K562 (cell line): ENCODE data around the gene SKA3. TPM values are rescaled to one million over a fixed set of nuclear protein-coding genes. Genes with fewer than 3 reads are reported as not detected.

ENCODE experiments used
- ADNP ChIP-seq: fragments of 200-800 bp; sonication (Bioruptor generic); IDR thresholded peaks from 2 replicates; pipeline ENCODE4 v1.6.1; 2016; ENCODE audit warnings: missing genetic modification characterization, missing compliant biosample characterization
- BCOR ChIP-seq: fragments of 450-650 bp; IDR thresholded peaks from 2 replicates; pipeline ENCODE4 v1.6.1; 2016
- DIDO1 ChIP-seq: fragments of 450-650 bp; IDR thresholded peaks from 2 replicates; pipeline ENCODE4 v1.6.1; 2016; ENCODE audit warnings: low read depth, missing biosample characterization, missing genetic modification characterization
- GMEB1 ChIP-seq: fragments of 250-450 bp; sonication (Bioruptor Pico); IDR thresholded peaks from 2 replicates; pipeline ENCODE4 v1.4.0; 2020; ENCODE audit warnings: mild to moderate bottlenecking
- GTF2F1 ChIP-seq: IDR thresholded peaks from 2 replicates; pipeline ENCODE4 v1.6.1; 2011; ENCODE audit warnings: low read depth, low read length, improper control_type of control experiment
- HBP1 ChIP-seq: fragments of 450-650 bp; formaldehyde crosslinking; IDR thresholded peaks from 2 replicates; pipeline ENCODE4 v1.4.0; 2022; ENCODE audit warnings: missing genetic modification characterization
- HDAC1 ChIP-seq, 2 experiments: fragments of 450-650 bp; IDR thresholded peaks; 2 replicates each; pipeline ENCODE4 v1.6.1; 2016 to 2017; ENCODE audit warnings: inconsistent platforms in 1 of 2, mild to moderate bottlenecking in 1 of 2, moderate library complexity in 1 of 2
- HMG20A ChIP-seq: fragments of 450-650 bp; formaldehyde crosslinking; conservative IDR thresholded peaks from 2 replicates; pipeline ENCODE4 v1.4.0; 2020; ENCODE audit warnings: mild to moderate bottlenecking, mixed read lengths
- HNRNPLL ChIP-seq: fragments of 200-400 bp; formaldehyde crosslinking; IDR thresholded peaks from 2 replicates; pipeline ENCODE4 v1.6.1; 2017; ENCODE audit warnings: low read length, low read depth, mild to moderate bottlenecking; ENCODE audit not compliant: poor library complexity, severe bottlenecking
- KDM5B ChIP-seq: fragments of 200-600 bp; sonication (generic); IDR thresholded peaks from 2 replicates; pipeline ENCODE4 v1.6.1; 2012; ENCODE audit warnings: low read depth, mild to moderate bottlenecking, moderate library complexity, low read length, control low read depth, inconsistent platforms; ENCODE audit not compliant: insufficient replicate concordance
- L3MBTL2 ChIP-seq: fragments of 450-650 bp; IDR thresholded peaks from 2 replicates; pipeline ENCODE4 v1.6.1; 2016; ENCODE audit warnings: mild to moderate bottlenecking, moderate library complexity
- MEIS2 ChIP-seq: fragments of 450-650 bp; IDR thresholded peaks from 2 replicates; pipeline ENCODE4 v1.6.1; 2014; ENCODE audit warnings: mild to moderate bottlenecking; ENCODE audit not compliant: partially characterized antibody
- NKRF ChIP-seq: fragments of 450-650 bp; IDR thresholded peaks from 2 replicates; pipeline ENCODE4 v1.6.1; 2016; ENCODE audit warnings: borderline replicate concordance
- POLR2AphosphoS5 ChIP-seq: IDR thresholded peaks from 2 replicates; pipeline ENCODE4 v1.6.1; 2011; ENCODE audit warnings: mild to moderate bottlenecking, low read depth, low read length, moderate library complexity; ENCODE audit not compliant: control insufficient read depth, insufficient read depth
- POLR2G ChIP-seq: fragments of 200-400 bp; formaldehyde crosslinking; IDR thresholded peaks from 2 replicates; pipeline ENCODE4 v1.6.1; 2017; ENCODE audit warnings: low read depth, mild to moderate bottlenecking, antibody characterized with exemption, low read length, moderate library complexity
- RBBP5 ChIP-seq: fragments of 200-600 bp; sonication (generic); IDR thresholded peaks from 2 replicates; pipeline ENCODE4 v1.6.1; 2012; ENCODE audit warnings: borderline replicate concordance, mild to moderate bottlenecking, low read length, control low read depth, inconsistent platforms; ENCODE audit not compliant: insufficient read depth, poor library complexity, severe bottlenecking
- TBP ChIP-seq: optimal IDR thresholded peaks from 2 replicates; pipeline ENCODE3; 2011; ENCODE audit warnings: low read depth, low read length, improper control_type of control experiment
- ZNF12 ChIP-seq: sonication (generic); formaldehyde crosslinking; IDR thresholded peaks from 2 replicates; pipeline ENCODE4 v1.4.0; 2020; ENCODE audit warnings: mild to moderate bottlenecking, missing genetic modification reagents
- ZNF232 ChIP-seq: sonication (generic); formaldehyde crosslinking; IDR thresholded peaks from 2 replicates; pipeline ENCODE4 v1.8.0; 2022; ENCODE audit warnings: mild to moderate bottlenecking, missing genetic modification reagents
- ZNF780A ChIP-seq: fragments of 250-450 bp; sonication (Bioruptor Pico); IDR thresholded peaks from 2 replicates; pipeline ENCODE4 v1.5.0; 2021; ENCODE audit warnings: mild to moderate bottlenecking
- polyA plus RNA-seq, 8 experiments: library from polyadenylated mRNA; depleted of rRNA in 4 of 8; stranded (reverse) in 5 of 8; unstranded in 3 of 8; fragments of >200 nt; fragmentation: Nextera tagmentation in 2 of 8; fragmentation: Illumina TruSeq in 1 of 8; extraction: Ambion mirVana in 2 of 8; extraction: Trizol in 1 of 8; gene quantifications; 2 replicates each; pipeline versions ENCODE4 v1.2.1 to v1.2.3, GENCODE V29; 2011 to 2014; ENCODE audit warnings: inconsistent platforms in 1 of 8, missing spikeins in 1 of 8
- total RNA-seq, 7 experiments: library from RNA; depleted of rRNA in 6 of 7; stranded (reverse); fragments of >200 nt in 6 of 7; fragmentation: Illumina TruSeq in 2 of 7; extraction: Trizol in 2 of 7; gene quantifications; 2 replicates each; pipeline versions ENCODE4 v1.2.1 to v1.2.3, GENCODE V29; 2011 to 2021; ENCODE audit warnings: low replicate concordance in 1 of 7
- TF ChIP-seq, protein P1 (sequence below), 2 experiments: IDR thresholded peaks; 2 replicates each; pipeline ENCODE4 v1.6.1; 2011; ENCODE audit warnings: borderline replicate concordance in 1 of 2, control low read depth in 1 of 2, low read depth in 1 of 2, low read length in 1 of 2, mild to moderate bottlenecking in 1 of 2, mixed read lengths in 1 of 2, moderate library complexity in 1 of 2; ENCODE audit not compliant: insufficient read depth in 1 of 2, insufficient read length in 1 of 2, poor library complexity in 1 of 2, severe bottlenecking in 1 of 2; ENCODE audit errors: extremely low read depth in 1 of 2

Gene SKA3
- total and polyA plus RNA-seq, 9 of the 15 experiments (the other 6 are each of a cell fraction or from before 2014, with no cell fraction given), result 17.0 to 53.3 (median 29.9) TPM

DNA sequence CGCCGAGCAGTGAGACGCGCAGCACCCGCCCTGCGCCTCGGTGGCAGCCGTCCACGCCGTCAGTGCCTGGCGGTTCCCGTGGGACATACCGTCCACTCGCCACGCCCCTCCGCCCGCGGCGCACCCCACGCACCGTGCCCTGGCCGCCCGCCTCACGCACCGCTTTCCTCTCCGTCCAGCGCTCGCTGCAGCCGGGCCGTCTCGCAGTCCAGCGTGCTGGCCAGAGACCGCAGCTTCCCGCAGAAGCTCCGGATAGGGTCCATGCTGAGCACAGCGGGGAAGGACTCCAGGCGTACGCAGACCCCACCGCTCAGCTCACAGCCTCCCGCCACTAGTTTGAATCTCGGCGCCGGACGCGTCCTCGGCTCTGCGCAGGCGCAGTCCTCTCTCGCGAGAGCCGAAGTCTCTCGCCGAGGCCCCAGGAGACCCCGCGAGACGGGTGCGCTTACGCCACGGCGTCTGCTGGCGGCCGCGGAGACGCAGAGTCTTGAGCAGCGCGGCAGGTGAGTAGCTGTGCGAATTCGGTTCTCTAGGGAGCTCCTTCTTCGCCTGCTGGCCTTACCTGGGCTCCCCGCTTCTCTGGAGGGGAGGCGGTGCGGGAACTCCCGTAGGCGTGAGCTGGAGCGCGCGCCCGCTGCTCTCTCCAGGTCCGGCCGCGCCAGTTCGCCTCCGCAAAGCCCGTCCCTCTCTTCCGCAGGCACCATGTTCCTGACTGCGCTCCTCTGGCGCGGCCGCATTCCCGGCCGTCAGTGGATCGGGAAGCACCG is at the start of gene SKA3, which contains the start of gene MRPL57 (continued):
- TF ChIP-seq MEIS2 (peak; percentile 43), POLR2G (peak; percentile 97), POLR2AphosphoS5 (peak; percentile 80), ZNF232 (CRISPR knock-in tag) (0 out of 2 replicates have a peak, but pooled peaks have one; percentile 32), KDM5B (peak; percentile 96), NKRF (peak; percentile 92), ZNF12 (peak; percentile 40; the same call in 1 of the 2 replicates), HBP1 (CRISPR knock-in tag) (0 out of 2 replicates have a peak, but pooled peaks have one; percentile 56), HMG20A (CRISPR knock-in tag) (no peak), RBBP5 (peak; percentile 94), GTF2F1 (peak; percentile 63; the same call in 1 of the 2 replicates), BCOR (peak; percentile 24; the same call in 1 of the 2 replicates), TBP (peak; percentile 86), DIDO1 (tag) (no peak), GMEB1 (peak; percentile 87), HDAC1 (IDR thresholded peaks at IDR 0.05) (peak in 1 of 2 experiments; percentile 98; a peak in 2 of 4 replicates), L3MBTL2 (peak; percentile 31; the same call in 1 of the 2 replicates), ADNP (no peak), ZNF780A (CRISPR knock-in tag) (no peak), HNRNPLL (peak; percentile 93)
- TF ChIP-seq, protein P1, sequence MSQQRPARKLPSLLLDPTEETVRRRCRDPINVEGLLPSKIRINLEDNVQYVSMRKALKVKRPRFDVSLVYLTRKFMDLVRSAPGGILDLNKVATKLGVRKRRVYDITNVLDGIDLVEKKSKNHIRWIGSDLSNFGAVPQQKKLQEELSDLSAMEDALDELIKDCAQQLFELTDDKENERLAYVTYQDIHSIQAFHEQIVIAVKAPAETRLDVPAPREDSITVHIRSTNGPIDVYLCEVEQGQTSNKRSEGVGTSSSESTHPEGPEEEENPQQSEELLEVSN (IDR thresholded peaks at IDR 0.05; ENCODE audit: borderline replicate concordance in 1 of 2, extremely low read depth in 1 of 2, insufficient read depth in 1 of 2, insufficient read length in 1 of 2, low read depth in 1 of 2, low read length in 1 of 2, poor library complexity in 1 of 2, severe bottlenecking in 1 of 2), result peak; percentile 53 to 57
